CD4-positive, alpha-beta T cell treated with Interleukin-21 for 1 hour (primary cell): Measurements from ENCODE around the gene CLSTN3.

Experiments used
- DNase-seq: peaks from one replicate; pipeline ENCODE4 v3.0.0-alpha.2; 2020

CLSTN3 gene

GRCh38 chr12:7129872-7130691, at the start of gene CLSTN3:
Gene CLSTN3, plus strand, starts transcription at chr12:7130371. Its CDS starts 278 bp downstream, at chr12:7130649.
- peak; percentile 92 for DNase-seq

- no peak for DNase-seq
Observed at GRCh38 chr12:7081037-7081436, 49.1 kb upstream of the CLSTN3 start.

- no peak for DNase-seq
Observed at GRCh38 chr12:7083125-7083524, 47.0 kb upstream of the CLSTN3 start.

- no peak for DNase-seq
Observed at GRCh38 chr12:7089196-7089871, 40.8 kb upstream of the CLSTN3 start.

GRCh38 chr12:7090222-7090998, 39.8 kb upstream of the CLSTN3 start:
- no peak for DNase-seq

GRCh38 chr12:7091171-7091570, 39.0 kb upstream of the CLSTN3 start:
- DNase-seq: no peak

GRCh38 chr12:7091660-7092228, 38.4 kb upstream of the CLSTN3 start:
- DNase-seq: no peak

- peak; percentile 74 for DNase-seq
Observed at GRCh38 chr12:7092229-7092985, 37.8 kb upstream of the CLSTN3 start, which contains the start of gene C1R. Gene C1R, minus strand, starts transcription at chr12:7092445. Its CDS starts 57 bp downstream, at chr12:7092388.

- DNase-seq: no peak
Observed at GRCh38 chr12:7092986-7093460, 37.1 kb upstream of the CLSTN3 start.

- no peak for DNase-seq
Observed at GRCh38 chr12:7093486-7093885, 36.7 kb upstream of the CLSTN3 start.

- DNase-seq: no peak
Observed at GRCh38 chr12:7093892-7094291, 36.3 kb upstream of the CLSTN3 start.

- no peak for DNase-seq
Observed at GRCh38 chr12:7096006-7096932, 33.9 kb upstream of the CLSTN3 start.

- DNase-seq: no peak
Observed at GRCh38 chr12:7096979-7097378, 33.2 kb upstream of the CLSTN3 start.

GRCh38 chr12:7099290-7099996, 30.7 kb upstream of the CLSTN3 start:
- no peak for DNase-seq

GRCh38 chr12:7100239-7100638, 29.9 kb upstream of the CLSTN3 start:
- no peak for DNase-seq

- no peak for DNase-seq
Observed at GRCh38 chr12:7101047-7101693, 29.0 kb upstream of the CLSTN3 start.

GRCh38 chr12:7101694-7102131, 28.5 kb upstream of the CLSTN3 start:
- DNase-seq: no peak

GRCh38 chr12:7102582-7102981, 27.6 kb upstream of the CLSTN3 start:
- DNase-seq: no peak

GRCh38 chr12:7103837-7104584, 26.2 kb upstream of the CLSTN3 start:
- no peak for DNase-seq
